ENCODE measurements around the gene PNPT1. TPM values are rescaled to one million over a fixed set of nuclear protein-coding genes. Genes with fewer than 3 reads are reported as not detected.

Gene PNPT1
- total and polyA plus RNA-seq, 10 of the 15 experiments (the other 5 are each of a cell fraction or from before 2014, with no cell fraction given): 34.2 to 67.7 (median 43.3) TPM

DNA sequence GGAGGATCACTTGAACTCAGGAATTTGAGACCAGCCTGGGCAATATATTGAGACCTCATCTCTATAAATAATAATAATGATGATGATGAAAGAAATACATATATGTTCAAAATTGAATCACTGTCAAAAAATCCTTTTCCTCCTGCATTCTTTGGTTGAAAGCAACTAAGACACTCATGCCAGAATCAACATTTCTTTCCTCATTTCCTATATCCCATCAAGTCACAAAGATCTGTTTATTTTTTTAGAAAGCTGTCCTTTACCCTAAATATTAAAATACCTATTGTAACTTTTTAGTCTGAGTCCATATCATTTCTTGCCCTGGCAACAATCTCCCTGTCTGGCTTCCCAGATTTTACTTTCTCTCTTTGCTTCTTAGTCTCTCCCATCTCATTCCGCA is 44.4 kb downstream of the PNPT1 start (continued):
- TF ChIP-seq, protein P1, sequence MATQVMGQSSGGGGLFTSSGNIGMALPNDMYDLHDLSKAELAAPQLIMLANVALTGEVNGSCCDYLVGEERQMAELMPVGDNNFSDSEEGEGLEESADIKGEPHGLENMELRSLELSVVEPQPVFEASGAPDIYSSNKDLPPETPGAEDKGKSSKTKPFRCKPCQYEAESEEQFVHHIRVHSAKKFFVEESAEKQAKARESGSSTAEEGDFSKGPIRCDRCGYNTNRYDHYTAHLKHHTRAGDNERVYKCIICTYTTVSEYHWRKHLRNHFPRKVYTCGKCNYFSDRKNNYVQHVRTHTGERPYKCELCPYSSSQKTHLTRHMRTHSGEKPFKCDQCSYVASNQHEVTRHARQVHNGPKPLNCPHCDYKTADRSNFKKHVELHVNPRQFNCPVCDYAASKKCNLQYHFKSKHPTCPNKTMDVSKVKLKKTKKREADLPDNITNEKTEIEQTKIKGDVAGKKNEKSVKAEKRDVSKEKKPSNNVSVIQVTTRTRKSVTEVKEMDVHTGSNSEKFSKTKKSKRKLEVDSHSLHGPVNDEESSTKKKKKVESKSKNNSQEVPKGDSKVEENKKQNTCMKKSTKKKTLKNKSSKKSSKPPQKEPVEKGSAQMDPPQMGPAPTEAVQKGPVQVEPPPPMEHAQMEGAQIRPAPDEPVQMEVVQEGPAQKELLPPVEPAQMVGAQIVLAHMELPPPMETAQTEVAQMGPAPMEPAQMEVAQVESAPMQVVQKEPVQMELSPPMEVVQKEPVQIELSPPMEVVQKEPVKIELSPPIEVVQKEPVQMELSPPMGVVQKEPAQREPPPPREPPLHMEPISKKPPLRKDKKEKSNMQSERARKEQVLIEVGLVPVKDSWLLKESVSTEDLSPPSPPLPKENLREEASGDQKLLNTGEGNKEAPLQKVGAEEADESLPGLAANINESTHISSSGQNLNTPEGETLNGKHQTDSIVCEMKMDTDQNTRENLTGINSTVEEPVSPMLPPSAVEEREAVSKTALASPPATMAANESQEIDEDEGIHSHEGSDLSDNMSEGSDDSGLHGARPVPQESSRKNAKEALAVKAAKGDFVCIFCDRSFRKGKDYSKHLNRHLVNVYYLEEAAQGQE (IDR thresholded peaks at IDR 0.05; ENCODE audit: low read depth, low read length): no peak
- TF ChIP-seq, protein P2, sequence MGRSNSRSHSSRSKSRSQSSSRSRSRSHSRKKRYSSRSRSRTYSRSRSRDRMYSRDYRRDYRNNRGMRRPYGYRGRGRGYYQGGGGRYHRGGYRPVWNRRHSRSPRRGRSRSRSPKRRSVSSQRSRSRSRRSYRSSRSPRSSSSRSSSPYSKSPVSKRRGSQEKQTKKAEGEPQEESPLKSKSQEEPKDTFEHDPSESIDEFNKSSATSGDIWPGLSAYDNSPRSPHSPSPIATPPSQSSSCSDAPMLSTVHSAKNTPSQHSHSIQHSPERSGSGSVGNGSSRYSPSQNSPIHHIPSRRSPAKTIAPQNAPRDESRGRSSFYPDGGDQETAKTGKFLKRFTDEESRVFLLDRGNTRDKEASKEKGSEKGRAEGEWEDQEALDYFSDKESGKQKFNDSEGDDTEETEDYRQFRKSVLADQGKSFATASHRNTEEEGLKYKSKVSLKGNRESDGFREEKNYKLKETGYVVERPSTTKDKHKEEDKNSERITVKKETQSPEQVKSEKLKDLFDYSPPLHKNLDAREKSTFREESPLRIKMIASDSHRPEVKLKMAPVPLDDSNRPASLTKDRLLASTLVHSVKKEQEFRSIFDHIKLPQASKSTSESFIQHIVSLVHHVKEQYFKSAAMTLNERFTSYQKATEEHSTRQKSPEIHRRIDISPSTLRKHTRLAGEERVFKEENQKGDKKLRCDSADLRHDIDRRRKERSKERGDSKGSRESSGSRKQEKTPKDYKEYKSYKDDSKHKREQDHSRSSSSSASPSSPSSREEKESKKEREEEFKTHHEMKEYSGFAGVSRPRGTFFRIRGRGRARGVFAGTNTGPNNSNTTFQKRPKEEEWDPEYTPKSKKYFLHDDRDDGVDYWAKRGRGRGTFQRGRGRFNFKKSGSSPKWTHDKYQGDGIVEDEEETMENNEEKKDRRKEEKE (IDR thresholded peaks at IDR 0.05): no peak
- TF ChIP-seq NR2C2 (IDR thresholded peaks at IDR 0.05; ENCODE audit: borderline replicate concordance, control insufficient read depth, insufficient read length, low read depth) (no peak), ZZZ3 (IDR thresholded peaks at IDR 0.05; ENCODE audit: control insufficient read depth, insufficient read length, low read depth) (no peak)

DNA sequence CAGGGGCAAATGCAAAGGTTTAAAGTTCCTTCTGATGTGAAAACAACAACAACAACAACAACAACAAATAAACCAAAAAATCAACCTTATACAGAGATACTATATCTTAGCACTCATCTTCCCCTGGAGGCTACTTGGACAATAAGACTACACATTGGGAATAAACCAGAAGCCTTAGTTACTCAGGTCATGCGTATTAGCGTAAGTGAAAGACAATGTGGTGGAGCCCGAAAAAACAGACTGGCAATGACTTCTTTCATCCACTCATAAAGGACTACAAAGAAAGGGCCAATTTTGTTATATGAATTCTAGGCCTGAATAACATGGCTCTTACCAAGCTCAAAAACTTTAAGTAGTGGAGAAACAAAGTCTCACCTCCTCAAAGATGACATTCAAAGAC is 56.8 kb downstream of the PNPT1 start:
- ChIA-PET POLR2A (no interaction called here), CTCF (no interaction called here)
- intact Hi-C loops (cut with micrococcal nuclease; ENCODE audit: unreplicated experiment): no loop called here
- no peak for TF ChIP-seq BMI1 (IDR thresholded peaks at IDR 0.05; ENCODE audit: borderline replicate concordance)
- TF ChIP-seq, protein P3, sequence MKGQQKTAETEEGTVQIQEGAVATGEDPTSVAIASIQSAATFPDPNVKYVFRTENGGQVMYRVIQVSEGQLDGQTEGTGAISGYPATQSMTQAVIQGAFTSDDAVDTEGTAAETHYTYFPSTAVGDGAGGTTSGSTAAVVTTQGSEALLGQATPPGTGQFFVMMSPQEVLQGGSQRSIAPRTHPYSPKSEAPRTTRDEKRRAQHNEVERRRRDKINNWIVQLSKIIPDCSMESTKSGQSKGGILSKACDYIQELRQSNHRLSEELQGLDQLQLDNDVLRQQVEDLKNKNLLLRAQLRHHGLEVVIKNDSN (IDR thresholded peaks at IDR 0.05; ENCODE audit: borderline replicate concordance, extremely low read length, insufficient read depth, low read depth, low read length): no peak
- no peak for TF ChIP-seq PAX5 (IDR thresholded peaks at IDR 0.05; ENCODE audit: borderline replicate concordance, low read depth, low read length)
- TF ChIP-seq, protein P4, sequence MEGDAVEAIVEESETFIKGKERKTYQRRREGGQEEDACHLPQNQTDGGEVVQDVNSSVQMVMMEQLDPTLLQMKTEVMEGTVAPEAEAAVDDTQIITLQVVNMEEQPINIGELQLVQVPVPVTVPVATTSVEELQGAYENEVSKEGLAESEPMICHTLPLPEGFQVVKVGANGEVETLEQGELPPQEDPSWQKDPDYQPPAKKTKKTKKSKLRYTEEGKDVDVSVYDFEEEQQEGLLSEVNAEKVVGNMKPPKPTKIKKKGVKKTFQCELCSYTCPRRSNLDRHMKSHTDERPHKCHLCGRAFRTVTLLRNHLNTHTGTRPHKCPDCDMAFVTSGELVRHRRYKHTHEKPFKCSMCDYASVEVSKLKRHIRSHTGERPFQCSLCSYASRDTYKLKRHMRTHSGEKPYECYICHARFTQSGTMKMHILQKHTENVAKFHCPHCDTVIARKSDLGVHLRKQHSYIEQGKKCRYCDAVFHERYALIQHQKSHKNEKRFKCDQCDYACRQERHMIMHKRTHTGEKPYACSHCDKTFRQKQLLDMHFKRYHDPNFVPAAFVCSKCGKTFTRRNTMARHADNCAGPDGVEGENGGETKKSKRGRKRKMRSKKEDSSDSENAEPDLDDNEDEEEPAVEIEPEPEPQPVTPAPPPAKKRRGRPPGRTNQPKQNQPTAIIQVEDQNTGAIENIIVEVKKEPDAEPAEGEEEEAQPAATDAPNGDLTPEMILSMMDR (IDR thresholded peaks at IDR 0.05 in 2 of 3, conservative IDR thresholded peaks at IDR 0.05 in 1 of 3; ENCODE audit: control insufficient read depth in 2 of 3, extremely low read depth in 1 of 3, insufficient read depth in 1 of 3, low read depth in 3 of 3, low read length in 3 of 3): no peak
- TF ChIP-seq EGR1 (IDR thresholded peaks at IDR 0.05; ENCODE audit: borderline replicate concordance in 1 of 2, low read depth in 2 of 2, low read length in 2 of 2): no peak
- TF ChIP-seq EP300 (IDR thresholded peaks at IDR 0.05; ENCODE audit: borderline replicate concordance in 1 of 2, control insufficient read depth in 1 of 2, low read depth in 2 of 2, low read length in 2 of 2): no peak
- no peak for TF ChIP-seq CBX5 (IDR thresholded peaks at IDR 0.05; ENCODE audit: low read depth)
- no peak for TF ChIP-seq PAX8 (IDR thresholded peaks at IDR 0.05)
- no peak for TF ChIP-seq SMC3 (IDR thresholded peaks at IDR 0.05; ENCODE audit: borderline replicate concordance, low read length)

More for the DNA sequence above, 56.8 kb downstream of the PNPT1 start:
- WGBS (ENCODE audit: insufficient coverage, insufficient replicate concordance, low lambda C conversion rate, missing lambda C conversion rate): 85% methylated on average over 3 of the region's 3 CpGs
- no peak overlapping the region for H2AFZ ChIP-seq (ENCODE audit: control insufficient read depth, low read depth, low read length)
- DNase-seq (ENCODE audit: low read depth, low spot score): no peak
- no peak for ATAC-seq
- no peak overlapping the region for H3K9ac ChIP-seq (ENCODE audit: control insufficient read depth, insufficient read depth, low read length)
- H3K36me3 ChIP-seq (ENCODE audit: control insufficient read depth in 2 of 2, insufficient read depth in 2 of 2, low read length in 1 of 2): peaks cover 3 to 28% of the 10 kb centered on the region in 2 experiments
- no peaks in the 10 kb centered on the region for H3K27me3 ChIP-seq (replicated peaks in 1 of 2; ENCODE audit: control insufficient read depth in 2 of 2, insufficient read depth in 2 of 2, low read length in 1 of 2)
- H3K9me3 ChIP-seq (replicated peaks; ENCODE audit: control insufficient read depth, insufficient read depth, low read length): no peaks in the 10 kb centered on the region
- no TSS peak for BruUV-seq (replicated peaks)
- in situ Hi-C loops (cut with MboI): no loop called here
- SMC1A ChIA-PET (ENCODE audit: uncharacterized antibody, unreplicated experiment): no interaction called here
- H4K20me1 ChIP-seq (ENCODE audit: control insufficient read depth, insufficient read depth): no peaks in the 10 kb centered on the region
- H3K27ac ChIP-seq (ENCODE audit: control insufficient read depth, insufficient read depth): no peak overlapping the region
- H3K4me2 ChIP-seq (ENCODE audit: control insufficient read depth, insufficient read depth): no peak overlapping the region
- no peak for FAIRE-seq
- no peak overlapping the region for H3K4me3 ChIP-seq
- H3K4me1 ChIP-seq (ENCODE audit: control insufficient read depth, insufficient read depth, low read length): no peaks in the 10 kb centered on the region
- H3K79me2 ChIP-seq (ENCODE audit: control insufficient read depth, insufficient read depth, low read length): no peaks in the 10 kb centered on the region
- RAD21 ChIA-PET (ENCODE audit: unreplicated experiment): no interaction called here
